Endodermal cell (in vitro differentiated cells): ENCODE results near the gene DLG2. TPM values are rescaled to one million over a fixed set of nuclear protein-coding genes. Genes with fewer than 3 reads are reported as not detected.

Source experiments
- DNase-seq: peaks from one replicate; pipeline ENCODE4 v3.0.0-alpha.2; 2017
- H3K27ac ChIP-seq: 2 replicates; pipeline ENCODE4 v1.5.1; 2013; ENCODE audit warnings: mild to moderate bottlenecking, low read depth, low read length, moderate library complexity
- H3K27me3 ChIP-seq: 2 replicates; pipeline ENCODE4 v1.6.1; 2013; ENCODE audit warnings: mild to moderate bottlenecking, low read length, moderate library complexity; ENCODE audit not compliant: insufficient read depth, control insufficient read depth, poor library complexity, severe bottlenecking
- H3K36me3 ChIP-seq: 2 replicates; pipeline ENCODE4 v1.7.0; 2013; ENCODE audit warnings: mild to moderate bottlenecking, low read length, moderate library complexity; ENCODE audit not compliant: control insufficient read depth, insufficient read depth
- H3K4me1 ChIP-seq: one replicate; pipeline ENCODE4 v1.7.0; 2013; ENCODE audit warnings: low read length; ENCODE audit not compliant: control insufficient read depth, insufficient read depth
- H3K4me3 ChIP-seq: 2 replicates; pipeline ENCODE4 v1.5.1; 2013; ENCODE audit warnings: mild to moderate bottlenecking, low read length, moderate library complexity
- H3K9ac ChIP-seq: 2 replicates; pipeline ENCODE4 v1.6.1; 2013; ENCODE audit warnings: mild to moderate bottlenecking, low read length, moderate library complexity; ENCODE audit not compliant: poor library complexity, severe bottlenecking; ENCODE audit errors: extremely low read depth
- H3K9me3 ChIP-seq: 2 replicates; pipeline ENCODE4 v1.6.1; 2013; ENCODE audit warnings: mild to moderate bottlenecking, low read length, moderate library complexity; ENCODE audit not compliant: control insufficient read depth
- H3K27ac Mint-ChIP-seq: 2 replicates; pipeline ENCODE4 v1.8.0; 2020; ENCODE audit warnings: mixed read lengths
- H3K27me3 Mint-ChIP-seq: 2 replicates; pipeline ENCODE4 v1.8.0; 2021; ENCODE audit warnings: mild to moderate bottlenecking, mixed read lengths; ENCODE audit not compliant: insufficient read depth
- H3K36me3 Mint-ChIP-seq: 2 replicates; pipeline ENCODE4 v1.8.0; 2020; ENCODE audit warnings: low read depth, mixed read lengths
- H3K4me1 Mint-ChIP-seq: 2 replicates; pipeline ENCODE4 v1.8.0; 2020; ENCODE audit warnings: mixed read lengths
- H3K4me3 Mint-ChIP-seq: 2 replicates; pipeline ENCODE4 v1.8.0; 2020; ENCODE audit warnings: mild to moderate bottlenecking, moderate library complexity, mixed read lengths
- H3K9me3 Mint-ChIP-seq: 2 replicates; pipeline ENCODE4 v1.8.0; 2020; ENCODE audit warnings: mild to moderate bottlenecking, mixed read lengths
- WGBS, 2 experiments: methylation state at CpG; one replicate each; pipeline versions ENCODE4 v1.1.5 to v1.1.7; 2013; ENCODE audit warnings: missing lambda C conversion rate in 2 of 2, mixed read lengths in 1 of 2; ENCODE audit not compliant: insufficient coverage in 1 of 2, insufficient read length in 1 of 2; 5-methylcytosine and 5-hydroxymethylcytosine counted together
- total RNA-seq, 2 donors: library from RNA; stranded (reverse); fragmentation: NEBNext Ultra II Directional in 1 of 2; extraction: Animal tissue kit (Norgen Biotek cat#: 25700) in 1 of 2; gene quantifications; 2 replicates in 1 of 2; 3 replicates in 1 of 2; pipeline ENCODE4 v1.2.1, GENCODE V29; 2021
- TF ChIP-seq, protein P1 (sequence below): fragments of 200-600 bp; sonication (generic); conservative IDR thresholded peaks from 2 replicates; pipeline ENCODE4 v1.5.0; 2021; ENCODE audit warnings: antibody characterized with exemption, mild to moderate bottlenecking

The DLG2 gene
- total RNA-seq, 2 donors from 2014 or later: 9.6 to 10.6 TPM

DNA sequence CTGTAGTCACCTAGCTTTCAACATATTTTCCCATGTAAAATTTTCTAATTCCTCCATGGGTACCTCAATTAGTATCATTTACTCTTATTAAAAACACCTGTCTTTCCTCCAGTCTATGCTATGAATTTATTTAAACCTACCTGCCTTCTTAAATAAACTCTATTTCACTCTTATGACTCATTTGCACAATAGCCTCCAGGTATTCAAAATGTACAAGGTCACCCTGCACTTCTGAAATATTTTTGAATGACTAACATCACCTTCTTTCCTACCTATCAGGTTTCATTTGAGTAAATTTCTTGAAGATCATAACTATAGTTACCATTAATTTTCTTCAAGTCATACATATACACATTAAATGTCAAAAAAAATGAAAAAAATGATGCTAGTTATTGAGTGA is 939.7 kb downstream of the DLG2 start:
- no peak overlapping the region for H3K4me3 ChIP-seq
- Mint-ChIP-seq H3K27ac (no peak overlapping the region), H3K9me3 (no peaks in the 10 kb centered on the region), H3K36me3 (no peaks in the 10 kb centered on the region), H3K4me1 (peaks cover 6% of the 10 kb centered on the region), H3K27me3 (no peaks in the 10 kb centered on the region), H3K4me3 (no peak overlapping the region)
- no peaks in the 10 kb centered on the region for H3K36me3 ChIP-seq
- DNase-seq: no peak
- H3K9me3 ChIP-seq: no peaks in the 10 kb centered on the region
- no peaks in the 10 kb centered on the region for H3K27me3 ChIP-seq
- H3K9ac ChIP-seq: no peak overlapping the region
- TF ChIP-seq, protein P1, sequence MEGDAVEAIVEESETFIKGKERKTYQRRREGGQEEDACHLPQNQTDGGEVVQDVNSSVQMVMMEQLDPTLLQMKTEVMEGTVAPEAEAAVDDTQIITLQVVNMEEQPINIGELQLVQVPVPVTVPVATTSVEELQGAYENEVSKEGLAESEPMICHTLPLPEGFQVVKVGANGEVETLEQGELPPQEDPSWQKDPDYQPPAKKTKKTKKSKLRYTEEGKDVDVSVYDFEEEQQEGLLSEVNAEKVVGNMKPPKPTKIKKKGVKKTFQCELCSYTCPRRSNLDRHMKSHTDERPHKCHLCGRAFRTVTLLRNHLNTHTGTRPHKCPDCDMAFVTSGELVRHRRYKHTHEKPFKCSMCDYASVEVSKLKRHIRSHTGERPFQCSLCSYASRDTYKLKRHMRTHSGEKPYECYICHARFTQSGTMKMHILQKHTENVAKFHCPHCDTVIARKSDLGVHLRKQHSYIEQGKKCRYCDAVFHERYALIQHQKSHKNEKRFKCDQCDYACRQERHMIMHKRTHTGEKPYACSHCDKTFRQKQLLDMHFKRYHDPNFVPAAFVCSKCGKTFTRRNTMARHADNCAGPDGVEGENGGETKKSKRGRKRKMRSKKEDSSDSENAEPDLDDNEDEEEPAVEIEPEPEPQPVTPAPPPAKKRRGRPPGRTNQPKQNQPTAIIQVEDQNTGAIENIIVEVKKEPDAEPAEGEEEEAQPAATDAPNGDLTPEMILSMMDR: no peak
- no peak overlapping the region for H3K27ac ChIP-seq
- H3K4me1 ChIP-seq: no peaks in the 10 kb centered on the region

DNA sequence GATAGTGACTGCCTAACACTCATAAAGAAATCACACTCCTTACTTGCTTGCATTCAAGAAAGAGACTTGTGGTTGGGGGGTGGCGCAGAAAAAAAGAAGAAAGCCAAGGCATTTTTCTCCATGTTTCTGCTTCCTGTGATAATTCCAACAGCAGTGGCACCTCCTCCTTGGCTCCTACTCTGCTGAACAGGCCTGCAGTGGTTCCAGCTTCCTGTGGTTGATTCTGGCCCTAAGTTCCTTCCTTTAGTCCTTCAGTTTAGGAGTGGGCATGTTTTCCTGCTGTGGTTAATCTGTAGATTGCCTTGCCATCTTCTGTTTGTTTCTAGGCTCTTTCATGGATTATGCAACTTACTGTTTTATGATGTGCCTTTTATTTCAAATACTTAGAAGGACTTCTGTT is 940.4 kb downstream of the DLG2 start:
- Mint-ChIP-seq H3K27ac (no peak overlapping the region), H3K9me3 (no peaks in the 10 kb centered on the region), H3K4me1 (peaks cover 3% of the 10 kb centered on the region), H3K4me3 (no peak overlapping the region), H3K36me3 (no peaks in the 10 kb centered on the region), H3K27me3 (no peaks in the 10 kb centered on the region)
- Histone ChIP-seq H3K36me3 (no peaks in the 10 kb centered on the region), H3K9ac (no peak overlapping the region), H3K27me3 (no peaks in the 10 kb centered on the region), H3K4me1 (no peaks in the 10 kb centered on the region), H3K27ac (no peak overlapping the region), H3K9me3 (no peaks in the 10 kb centered on the region), H3K4me3 (no peak overlapping the region)
- TF ChIP-seq, protein P1: no peak
- WGBS, 2 experiments: 92% methylated on average over 1 of the region's 1 CpG; no CpG with 5 or more reads in 1 of the 2 experiments
- no peak for DNase-seq

DNA sequence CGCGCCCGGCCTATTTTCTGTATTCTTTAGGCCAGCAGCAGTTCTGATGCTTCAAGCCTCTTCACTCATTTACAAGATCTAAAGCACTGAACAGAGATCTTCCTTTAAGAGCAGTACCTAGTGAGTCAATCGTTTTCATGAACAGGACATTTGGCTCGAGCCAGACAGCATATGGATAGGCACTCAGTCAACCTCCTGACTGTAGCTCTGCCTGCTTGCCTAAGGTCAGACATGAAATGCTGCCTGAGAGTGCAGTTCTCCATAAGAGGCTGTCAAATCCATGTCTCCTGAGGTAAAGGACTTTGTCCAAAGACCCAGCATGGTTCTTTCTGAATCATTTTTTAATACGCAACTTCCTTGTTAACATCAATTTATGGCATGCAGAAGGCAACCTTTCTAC is 941.2 kb downstream of the DLG2 start:
- 95% methylated on average over 6 of the region's 6 CpGs for WGBS, 2 experiments
- no peaks in the 10 kb centered on the region for H3K4me1 ChIP-seq
- H3K27ac ChIP-seq: no peak overlapping the region
- no peaks in the 10 kb centered on the region for H3K36me3 ChIP-seq
- TF ChIP-seq, protein P1: no peak
- H3K27me3 ChIP-seq: no peaks in the 10 kb centered on the region
- H3K4me3 Mint-ChIP-seq: no peak overlapping the region
- no peak overlapping the region for H3K9ac ChIP-seq
- H3K36me3 Mint-ChIP-seq: no peaks in the 10 kb centered on the region
- H3K27me3 Mint-ChIP-seq: no peaks in the 10 kb centered on the region
- H3K27ac Mint-ChIP-seq: no peak overlapping the region
- H3K4me1 Mint-ChIP-seq: peaks cover 1% of the 10 kb centered on the region
- no peaks in the 10 kb centered on the region for H3K9me3 ChIP-seq
- no peaks in the 10 kb centered on the region for H3K9me3 Mint-ChIP-seq
- no peak overlapping the region for H3K4me3 ChIP-seq
- no peak for DNase-seq
